ENCODE results near the gene TLR3.
"Not testable (repeated sequence)": the region's sequence is repeated elsewhere in the genome, so short reads cannot be mapped to it uniquely, and the experiment has no call there.

The TLR3 gene

DNA sequence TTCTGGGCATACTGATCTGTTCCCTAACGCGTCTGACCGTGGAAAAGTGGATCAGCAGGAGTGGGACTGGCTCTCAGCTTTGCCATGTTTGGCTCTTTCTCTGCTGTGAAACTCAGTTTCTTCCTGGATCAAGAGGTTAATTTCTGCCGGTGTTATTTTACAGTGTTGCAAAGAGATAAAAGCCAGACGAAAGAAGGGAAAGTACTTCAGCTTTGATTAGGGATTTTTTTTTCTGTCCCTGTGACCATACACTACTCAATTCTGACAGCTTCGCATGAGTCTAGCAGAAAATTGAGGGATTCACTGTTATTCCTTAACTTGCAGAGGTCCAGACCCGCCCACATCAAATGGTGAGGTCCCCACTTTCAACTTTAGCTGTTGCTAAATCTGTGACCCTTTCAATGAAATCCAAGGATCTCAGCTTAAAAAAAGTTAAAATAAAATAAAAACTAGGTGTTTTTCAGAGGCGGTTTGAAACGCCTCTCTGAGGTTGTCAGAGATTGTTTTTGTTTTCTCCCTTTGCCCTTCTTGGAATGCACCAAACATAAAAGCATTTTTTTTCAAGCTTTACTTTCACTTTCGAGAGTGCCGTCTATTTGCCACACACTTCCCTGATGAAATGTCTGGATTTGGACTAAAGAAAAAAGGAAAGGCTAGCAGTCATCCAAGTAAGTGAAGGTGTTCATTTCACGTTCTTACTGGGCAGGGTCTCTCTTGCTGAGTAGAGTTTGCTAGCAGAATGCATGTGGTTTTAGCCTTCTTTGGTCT, at the start of gene TLR3:
Gene TLR3, plus strand, starts transcription at position 576 of the 768 bp plus-strand sequence. CDS start 7,464 bp downstream, outside the sequence.
- DNase-seq, result no peak

DNA sequence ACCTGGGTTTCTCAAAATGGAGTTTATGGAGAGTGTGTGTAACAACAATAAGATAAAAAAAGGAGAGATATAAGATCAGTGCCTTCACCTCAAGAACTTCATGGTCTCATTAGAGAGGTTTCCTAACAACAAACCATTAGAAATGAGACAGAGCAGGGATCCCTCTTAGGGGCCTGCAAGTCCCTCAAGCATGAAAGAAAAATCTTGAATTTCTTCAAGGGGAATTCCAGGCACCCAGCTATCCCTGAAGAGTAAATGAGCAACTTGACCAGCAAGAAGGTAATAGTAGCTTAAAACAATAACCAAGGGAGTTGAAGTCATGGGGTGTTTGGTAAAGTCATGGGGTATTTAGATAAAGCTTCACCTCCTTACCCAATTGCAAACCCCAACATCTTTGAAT, 49.7 kb upstream of the TLR3 start:
- no peak for DNase-seq

DNA sequence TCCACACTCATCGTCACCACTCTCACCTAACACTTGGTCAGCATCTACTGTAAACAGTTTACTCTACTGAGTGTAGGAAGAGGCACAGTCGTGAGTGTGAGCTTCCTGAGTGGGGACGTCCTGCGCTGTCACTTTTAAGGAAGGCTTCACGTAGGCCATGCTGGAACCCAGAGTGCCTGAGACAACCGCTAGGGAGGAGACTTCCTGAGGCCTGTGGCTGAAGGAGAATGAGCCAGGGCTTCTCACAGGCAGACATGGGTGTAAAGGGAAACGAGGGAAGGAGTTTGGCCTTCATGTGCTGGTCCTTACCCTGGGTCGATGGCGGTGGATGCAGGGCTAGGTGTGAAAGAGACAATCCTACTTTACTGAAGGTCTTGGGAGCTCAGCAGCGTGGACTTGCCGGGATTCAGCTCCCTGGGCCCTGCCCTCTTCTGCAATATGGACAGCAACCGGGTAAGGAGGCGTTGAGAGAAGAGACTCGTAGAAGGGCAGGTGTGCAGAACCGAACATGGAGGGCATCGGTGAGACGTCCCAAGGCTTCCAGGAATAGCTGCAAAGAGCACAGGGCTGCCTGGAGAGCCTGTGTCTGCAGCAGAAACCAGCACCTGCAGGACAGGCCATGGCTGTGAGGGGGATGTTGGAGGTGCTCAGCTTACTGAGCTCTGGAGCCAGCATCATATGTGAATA, 48.7 kb upstream of the TLR3 start:
- DNase-seq, result no peak

DNA sequence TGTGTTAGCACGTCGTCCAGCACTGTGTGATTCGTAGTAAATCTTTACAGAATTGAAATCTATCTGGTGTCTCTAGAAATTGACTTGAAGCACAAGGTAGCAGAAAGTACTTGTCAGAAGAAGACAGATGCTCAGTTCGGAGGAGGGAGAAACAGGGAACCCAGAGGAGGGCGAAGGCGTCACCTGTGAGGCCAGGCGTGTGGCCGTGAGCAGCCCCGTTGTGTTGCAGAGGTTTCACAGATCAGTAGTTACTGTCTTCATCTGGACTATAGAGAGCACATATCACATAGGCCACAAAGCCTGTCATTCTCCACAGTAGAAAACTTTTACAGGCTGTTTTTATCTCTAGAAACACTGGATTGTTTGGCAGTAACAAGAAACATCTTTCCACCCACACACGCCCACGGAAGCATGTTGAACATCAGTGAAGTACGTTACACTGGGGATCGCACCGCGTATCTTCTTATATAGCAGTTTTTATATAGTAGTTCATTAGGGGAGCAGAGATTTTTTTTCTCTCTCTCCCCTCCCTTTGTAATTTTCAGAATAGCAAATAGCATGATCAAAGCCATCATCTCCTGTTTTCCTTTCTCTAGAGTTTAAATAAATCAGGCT, 48.1 kb upstream of the TLR3 start:
- no peak for DNase-seq

DNA sequence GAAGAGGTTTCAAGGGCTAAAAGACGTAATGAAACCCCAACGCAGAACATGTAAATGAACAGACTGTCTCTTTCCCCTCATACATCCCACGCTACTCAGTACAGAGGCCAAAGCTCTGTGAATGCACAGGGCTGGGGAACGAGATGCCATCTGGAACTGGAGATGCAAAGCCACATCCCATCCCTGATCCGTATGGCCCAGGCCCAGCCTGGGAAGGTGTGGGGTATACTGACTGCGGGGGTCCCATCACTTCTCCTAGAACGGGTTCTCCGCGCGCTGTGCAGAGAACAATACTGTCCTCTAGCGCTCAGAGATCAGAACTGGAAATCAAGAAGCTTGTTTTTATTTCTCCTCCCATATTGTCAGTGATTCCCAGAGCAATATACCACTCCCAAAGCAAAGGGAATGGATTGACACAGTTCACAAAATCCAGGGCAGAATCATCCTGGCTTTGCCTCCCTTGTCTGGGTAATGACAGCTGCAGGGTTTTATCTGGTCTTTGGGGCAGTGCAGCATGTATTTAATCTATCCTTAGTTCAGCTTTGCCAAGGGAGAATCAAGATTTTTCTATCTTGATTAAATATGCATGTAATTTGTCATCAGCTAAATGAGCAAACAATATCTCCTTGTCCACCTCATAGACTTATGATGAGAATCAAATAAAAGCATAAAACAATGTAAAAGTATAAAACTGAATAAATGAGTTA, 47.3 kb upstream of the TLR3 start:
- no peak for DNase-seq

DNA sequence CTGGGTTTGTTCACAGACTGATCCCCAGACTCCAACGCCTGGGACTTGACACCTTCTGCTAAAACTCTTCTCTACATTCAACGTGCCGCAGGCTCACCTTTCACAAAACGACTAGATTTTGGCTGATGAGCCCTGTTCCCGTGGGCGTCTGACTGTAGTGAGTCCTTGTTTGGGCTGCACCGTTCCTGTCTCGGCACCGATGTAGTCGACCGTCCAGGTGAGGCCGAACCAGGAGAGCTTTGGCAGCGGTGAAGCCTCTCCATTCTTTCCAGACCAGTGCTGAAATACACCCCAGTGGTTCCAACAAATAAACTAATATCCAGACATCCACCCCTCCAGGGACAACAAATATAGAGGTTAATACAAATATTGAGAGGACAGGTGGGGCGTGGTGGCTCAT, 45.0 kb upstream of the TLR3 start:
- DNase-seq, result no peak

DNA sequence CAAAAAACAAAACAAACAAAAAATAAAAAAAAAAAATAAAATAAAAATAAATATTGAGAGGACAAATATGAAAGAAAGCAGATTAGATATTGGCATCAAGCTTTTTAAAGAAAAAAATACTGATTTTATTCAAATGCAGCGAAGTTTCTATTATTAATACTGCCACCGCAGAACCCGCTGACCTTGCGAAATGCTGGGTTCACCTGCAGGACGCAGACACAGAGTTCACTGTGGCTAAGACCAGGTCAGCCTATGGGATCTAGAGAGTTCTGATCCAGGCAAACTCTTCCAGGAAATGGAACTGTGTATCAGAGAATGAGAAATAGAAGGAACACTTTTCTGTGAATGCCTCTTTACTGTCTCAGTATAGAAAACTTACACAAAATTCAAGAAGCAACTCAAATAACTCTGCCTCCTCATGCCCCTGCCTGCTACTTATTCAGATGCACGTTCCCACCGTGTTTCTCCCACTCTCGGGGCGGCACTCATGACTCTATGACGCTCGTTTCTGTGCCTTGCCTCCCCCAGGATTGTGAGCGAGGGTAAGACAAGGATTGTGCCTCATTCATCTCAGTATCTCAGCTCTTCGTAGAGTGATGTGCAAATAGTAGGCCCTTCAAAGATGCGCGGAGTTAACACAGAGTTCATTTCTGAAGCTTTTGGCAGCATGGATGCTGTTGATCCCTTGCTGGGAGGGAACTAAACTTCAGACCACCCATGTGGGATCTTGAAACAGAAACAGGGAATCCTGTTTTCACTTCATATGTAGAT, 44.1 kb upstream of the TLR3 start:
- DNase-seq, result no peak

DNA sequence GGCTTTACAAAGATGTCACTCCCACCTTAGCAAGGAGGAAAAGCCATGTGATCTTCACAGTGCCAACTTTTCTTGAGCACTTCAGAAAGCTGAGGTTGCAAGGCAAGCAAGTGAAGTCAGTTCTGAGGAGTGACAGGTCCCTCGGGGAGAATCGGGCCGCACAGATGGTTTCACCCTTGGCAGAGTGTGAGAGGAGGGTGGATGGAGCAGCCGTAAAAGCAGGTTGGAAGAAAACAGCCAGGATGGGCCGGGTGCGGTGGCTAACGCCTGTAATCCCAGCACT, 43.6 kb upstream of the TLR3 start:
- DNase-seq, result no peak

DNA sequence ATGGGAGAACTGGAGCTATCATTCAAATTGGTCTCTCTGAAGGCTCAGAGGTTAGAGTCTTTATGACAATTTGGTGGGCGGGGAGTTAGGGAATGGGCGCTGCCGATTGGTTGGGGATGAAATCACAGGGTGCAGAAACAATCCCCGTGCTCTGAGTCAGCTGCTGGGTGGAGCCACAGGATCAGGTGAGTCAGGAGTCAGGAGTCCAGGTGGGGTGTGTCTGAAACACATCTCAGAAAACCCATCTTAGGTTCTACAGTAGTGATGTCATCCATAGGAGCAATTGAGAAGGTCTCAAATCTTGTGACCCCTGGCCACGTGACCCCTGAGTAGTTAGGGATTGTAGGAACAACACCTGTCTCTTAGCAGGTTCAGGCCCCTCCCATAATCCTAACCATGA, 41.6 kb upstream of the TLR3 start:
- no peak for DNase-seq

DNA sequence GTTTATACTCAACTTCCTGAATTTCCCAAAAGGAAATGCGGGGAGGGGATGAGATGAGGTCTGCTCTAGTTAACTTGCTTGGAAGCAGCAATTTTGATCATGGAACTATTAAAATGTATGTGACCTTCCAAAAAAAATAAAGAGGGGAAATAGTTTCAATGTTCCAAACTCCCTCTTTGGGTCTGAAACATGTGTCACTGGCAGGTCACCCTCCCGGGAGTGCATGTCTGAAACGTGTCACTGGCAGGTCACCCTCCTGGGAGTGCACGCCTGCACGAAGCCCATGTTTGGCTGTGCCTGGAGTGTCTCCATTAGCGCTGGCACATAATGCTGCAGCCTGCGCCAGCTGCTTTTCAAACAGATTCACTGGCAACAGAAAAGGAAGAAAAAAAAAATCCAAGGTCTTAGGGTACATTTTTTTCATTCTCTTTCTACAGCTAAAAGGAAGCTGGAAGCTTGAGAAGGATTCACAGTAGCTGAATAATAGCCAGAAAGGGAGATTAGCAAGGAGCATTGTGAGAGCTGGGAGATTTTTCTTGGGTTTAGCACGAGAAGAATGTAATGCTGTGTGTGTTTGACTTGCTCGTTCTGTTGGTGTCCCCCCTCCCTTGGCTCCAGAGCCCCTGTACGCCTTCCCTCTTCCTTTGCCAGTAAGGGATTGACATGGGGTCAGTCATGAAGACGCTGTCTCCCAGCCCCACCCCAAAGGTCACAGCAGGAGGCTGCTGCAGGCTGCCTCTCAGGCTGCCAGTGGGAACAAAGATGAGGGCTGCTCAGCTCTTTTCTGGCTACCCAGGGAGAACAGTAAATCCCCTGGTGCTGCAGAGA, 39.2 kb upstream of the TLR3 start:
- no peak for DNase-seq

DNA sequence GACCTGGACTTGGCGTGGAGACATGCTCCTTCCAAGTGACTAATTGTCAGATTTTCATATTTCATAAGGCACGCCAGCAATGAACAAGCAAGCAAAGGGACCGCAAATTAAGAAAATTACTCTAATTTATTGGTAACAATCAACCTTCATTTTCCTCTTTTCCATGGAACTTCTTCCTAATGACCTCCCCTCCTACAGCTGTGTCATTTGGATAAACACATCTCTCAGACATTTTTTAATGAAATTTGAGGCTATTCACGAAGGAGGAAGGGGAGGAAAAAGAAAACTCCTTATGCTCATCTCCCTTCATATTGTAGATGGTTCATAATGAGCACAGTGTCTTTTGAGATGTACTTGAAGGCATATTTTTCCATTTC, 38.6 kb upstream of the TLR3 start:
- DNase-seq, result no peak

DNA sequence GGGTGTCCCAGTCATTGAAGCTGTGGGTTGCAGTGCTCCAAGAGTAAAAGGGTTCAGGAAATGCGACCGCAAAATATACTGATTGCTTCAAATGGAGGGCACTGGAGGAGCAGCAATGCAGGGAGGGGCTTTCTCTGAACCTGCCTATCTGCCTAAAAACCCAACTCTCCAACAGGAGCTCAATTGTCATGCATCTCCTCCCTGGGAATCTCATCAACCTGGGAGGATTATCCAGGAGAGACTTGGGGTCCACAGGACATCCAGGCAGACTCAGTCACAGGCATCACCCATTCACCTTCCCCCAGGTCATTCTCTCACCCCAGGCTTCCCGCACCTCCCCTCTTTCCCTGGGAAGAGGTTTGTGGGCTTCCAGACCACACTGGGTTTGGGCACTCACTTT, 38.2 kb upstream of the TLR3 start:
- no peak for DNase-seq

DNA sequence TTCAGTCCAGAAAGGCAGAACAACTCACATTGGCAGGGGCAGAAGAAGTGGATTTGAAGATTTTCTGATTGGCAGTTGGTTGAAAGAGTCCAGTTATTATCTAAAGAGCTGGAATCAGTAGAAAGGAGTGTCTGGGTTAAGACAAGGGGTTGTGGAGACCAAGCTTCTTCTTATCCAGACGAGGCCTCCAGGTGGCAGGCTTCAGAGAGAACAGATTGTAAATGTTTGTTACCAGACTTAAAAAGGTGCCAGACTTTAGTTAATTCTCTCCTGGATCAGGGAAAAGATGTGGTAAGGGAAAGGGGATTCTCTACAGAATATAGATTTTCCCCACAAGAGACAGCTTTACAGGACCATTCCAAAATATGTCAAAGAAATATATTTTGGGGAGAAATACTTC, 36.7 kb upstream of the TLR3 start:
- DNase-seq, result no peak

DNA sequence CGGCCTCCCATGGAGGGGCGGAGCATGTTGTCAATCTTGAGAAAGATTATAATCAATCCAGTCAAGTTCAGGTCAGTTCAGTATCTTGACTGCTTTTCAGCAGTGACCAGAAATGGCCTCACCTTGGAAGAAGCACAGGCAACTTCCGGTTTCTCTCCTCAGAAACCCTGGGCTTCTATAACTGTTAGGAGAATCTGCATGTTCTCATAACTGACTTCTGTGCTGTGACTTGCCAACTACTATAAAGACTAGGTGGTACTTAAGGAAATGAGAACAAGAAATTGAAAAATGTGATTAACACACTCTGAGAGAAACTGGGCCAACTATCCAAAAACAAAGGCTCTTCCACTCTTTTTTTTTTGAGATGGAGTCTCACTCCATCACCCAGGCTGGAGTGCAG, 35.9 kb upstream of the TLR3 start:
- DNase-seq, result no peak

DNA sequence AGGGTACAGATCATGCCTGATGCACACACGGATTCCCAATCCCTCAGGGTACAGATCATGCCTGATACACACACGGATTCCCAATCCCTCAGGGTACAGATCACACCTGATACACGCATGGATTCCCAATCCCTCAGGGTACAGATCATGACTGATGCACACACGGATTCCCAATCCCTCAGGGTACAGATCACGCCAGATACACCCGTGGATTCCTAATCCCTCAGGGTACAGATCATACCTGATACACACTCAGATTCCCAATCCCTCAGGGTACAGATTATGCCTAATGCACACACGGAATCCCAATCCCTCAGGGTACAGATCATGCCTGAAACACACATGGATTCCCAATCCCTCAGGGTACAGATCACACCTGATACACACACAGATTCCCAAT, 34.3 kb upstream of the TLR3 start:
- not testable (repeated sequence) for DNase-seq

DNA sequence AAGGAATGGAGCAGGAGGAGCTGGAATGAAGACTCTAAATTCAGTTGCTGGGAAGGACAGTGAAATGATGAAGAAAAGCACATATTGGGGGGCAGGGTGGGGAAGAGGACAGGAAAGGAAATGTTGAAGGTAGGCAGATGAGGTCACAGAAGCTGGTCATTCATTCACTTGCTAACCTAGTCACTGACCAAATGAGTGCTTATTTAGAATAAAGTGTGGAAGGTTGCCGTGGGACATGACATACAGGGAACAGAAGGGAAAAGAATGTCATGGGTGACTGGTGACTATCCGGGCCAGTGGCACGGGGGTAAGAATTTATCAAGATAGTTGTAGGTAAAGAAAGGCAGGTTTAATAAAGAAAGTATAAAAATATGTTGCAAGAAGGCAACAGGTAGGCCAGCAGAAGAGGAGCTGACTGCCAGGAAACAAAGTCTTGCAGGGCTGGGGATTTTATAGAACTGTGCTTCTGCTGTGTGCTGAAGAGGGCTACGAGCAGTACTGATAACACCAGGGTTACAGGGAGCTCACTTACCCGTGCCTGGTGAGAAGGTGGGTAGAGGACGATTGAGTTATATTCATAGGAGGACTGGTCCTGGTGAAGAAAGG, 31.9 kb upstream of the TLR3 start:
- no peak for DNase-seq

DNA sequence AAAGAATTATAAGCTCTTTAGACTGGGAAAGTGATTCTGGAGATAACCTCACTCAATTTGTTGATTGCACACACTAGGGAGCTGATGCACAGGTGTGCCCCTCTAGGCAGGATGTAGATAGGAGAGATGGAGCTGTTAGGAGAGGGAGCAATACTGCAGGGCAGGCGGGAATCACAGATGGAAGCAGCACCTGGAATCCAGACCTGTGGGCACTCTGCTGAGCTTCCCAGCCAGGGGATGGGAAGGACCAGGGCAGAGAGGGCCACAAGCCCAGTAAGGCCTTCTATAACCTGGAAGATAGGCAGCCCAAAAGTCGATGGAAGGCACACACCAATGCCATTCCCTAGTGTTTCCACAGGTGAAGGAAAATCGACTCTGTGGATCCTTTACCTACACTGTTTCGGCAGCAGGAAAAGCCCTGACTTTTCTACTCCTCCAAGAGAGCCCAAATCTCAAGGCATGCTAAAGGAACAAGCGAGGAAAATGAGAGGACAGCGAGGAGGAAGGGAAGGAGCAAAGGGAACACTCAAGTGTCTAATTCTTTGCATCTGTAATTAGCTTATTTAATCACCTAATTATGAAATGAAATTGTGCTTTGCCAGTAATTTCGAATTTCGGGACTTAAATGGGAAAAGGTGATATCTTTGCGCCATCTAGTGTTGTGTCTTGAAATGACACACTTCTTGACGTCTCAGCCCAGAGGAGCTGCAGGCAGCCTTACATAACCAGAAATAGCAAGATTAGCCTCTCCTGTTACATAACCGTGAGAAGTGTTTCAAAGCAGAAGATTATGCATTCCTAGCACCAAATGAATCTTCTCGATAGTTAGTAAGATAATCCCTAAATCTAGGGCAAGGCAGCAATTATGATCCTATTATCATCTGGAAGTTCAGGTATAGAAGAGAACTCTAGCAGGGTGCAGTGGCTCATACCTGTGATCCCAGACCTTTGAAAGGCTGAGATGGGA, 31.0 kb upstream of the TLR3 start:
- DNase-seq, result no peak

DNA sequence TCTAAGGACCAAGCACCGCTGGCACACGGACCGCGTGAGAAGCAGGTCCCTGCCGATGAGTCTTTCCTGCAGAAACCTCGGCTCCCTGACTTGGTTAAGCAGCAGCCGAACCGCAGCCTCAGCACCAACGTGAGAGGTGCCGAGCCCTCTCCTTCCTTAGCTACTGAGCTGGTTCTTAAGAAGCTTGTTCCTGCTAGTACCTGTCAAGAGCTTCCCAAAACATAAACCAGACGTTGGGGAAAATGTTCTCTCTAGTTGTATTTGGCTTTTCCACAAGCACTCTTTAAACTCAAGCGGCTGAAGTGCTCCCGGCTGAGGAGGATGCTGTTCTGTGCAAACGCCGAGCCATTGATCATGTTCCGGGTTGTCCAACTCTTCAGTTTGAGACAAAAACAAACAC, 29.3 kb upstream of the TLR3 start:
- DNase-seq, result no peak

DNA sequence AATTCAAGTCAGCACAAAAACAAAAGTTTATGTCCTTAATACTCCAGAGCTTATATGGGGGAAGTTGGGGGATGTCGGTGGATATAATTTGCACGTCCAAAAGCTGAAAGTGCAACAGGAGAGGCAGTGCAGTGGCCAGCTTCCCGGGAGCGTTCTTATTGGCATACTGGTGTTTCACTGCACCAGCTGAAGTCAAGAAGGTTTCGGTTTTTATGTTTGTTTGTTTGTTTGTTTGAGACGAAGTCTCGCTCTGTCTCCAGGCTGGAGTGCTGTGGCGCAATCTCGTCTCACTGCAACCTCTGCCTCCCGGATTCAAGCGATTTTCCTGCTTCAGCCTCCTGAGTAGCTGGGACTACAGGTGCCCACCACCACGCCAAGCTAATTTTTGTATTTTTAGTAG, 28.6 kb upstream of the TLR3 start:
- DNase-seq, result no peak

DNA sequence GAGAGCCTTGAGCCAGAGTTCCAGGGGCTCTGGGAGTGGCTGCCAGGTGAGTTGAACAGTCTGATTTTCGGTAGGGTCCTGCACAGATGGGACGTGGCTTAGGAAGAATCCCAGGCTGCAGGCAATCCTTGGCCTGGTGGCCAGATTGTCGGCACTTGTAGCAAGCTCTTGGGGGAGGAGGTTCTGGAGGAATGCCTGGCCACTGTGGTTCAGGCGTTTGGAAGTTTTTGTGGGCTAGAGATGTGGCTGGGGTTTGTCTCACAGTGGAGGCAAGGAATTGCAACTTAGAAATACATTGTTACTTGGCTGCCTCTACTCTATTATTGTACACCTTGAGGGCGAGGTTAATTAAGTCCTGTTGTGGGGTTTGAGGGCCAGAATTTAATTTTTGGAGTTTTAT, 21.5 kb upstream of the TLR3 start:
- not testable (repeated sequence) for DNase-seq

DNA sequence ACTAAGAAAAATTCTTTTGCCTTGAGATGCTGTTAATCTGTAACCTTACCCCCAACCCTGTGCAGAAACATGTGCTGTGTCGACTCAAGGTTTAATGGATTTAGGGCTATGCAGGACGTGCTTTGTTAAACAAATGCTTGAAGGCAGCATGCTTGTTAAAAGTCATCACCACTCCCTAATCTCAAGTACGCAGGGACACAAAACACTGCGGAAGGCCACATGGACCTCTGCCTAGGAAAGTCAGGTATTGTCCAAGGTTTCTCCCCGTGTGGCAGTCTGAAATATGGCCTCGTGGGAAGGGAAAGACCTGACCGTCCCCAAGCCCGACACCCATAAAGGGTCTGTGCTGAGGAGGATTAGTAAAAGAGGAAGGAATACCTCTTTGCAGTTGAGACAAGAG, 18.8 kb upstream of the TLR3 start:
- DNase-seq, result not testable (repeated sequence)
